Measurements from ENCODE around the gene FDXR.

The FDXR gene

GRCh38 chr17:74818291-74818938 lies 54.4 kb downstream of the FDXR start:
- TF ChIP-seq CTCF (IDR thresholded peaks at IDR 0.05) = no peak
- TF ChIP-seq ZFX (IDR thresholded peaks at IDR 0.05; ENCODE audit: borderline replicate concordance) = no peak
- H3K27ac ChIP-seq = no peak overlapping the region

- no peak overlapping the region for H3K27ac ChIP-seq
- TF ChIP-seq ZFX (IDR thresholded peaks at IDR 0.05; ENCODE audit: borderline replicate concordance) = no peak
- TF ChIP-seq CTCF (IDR thresholded peaks at IDR 0.05) = no peak
Measured at GRCh38 chr17:74816905-74817620, 55.7 kb downstream of the FDXR start.

- H3K27ac ChIP-seq = no peak overlapping the region
- TF ChIP-seq CTCF (IDR thresholded peaks at IDR 0.05) (peak; percentile 35; the same call in 1 of the 2 replicates), ZFX (IDR thresholded peaks at IDR 0.05; ENCODE audit: borderline replicate concordance) (no peak)
Measured at GRCh38 chr17:74815550-74816370, 57.0 kb downstream of the FDXR start.

- TF ChIP-seq ZFX (IDR thresholded peaks at IDR 0.05; ENCODE audit: borderline replicate concordance) = no peak
- no peak for TF ChIP-seq CTCF (IDR thresholded peaks at IDR 0.05)
- no peak overlapping the region for H3K27ac ChIP-seq
Measured at GRCh38 chr17:74815067-74815466, 57.7 kb downstream of the FDXR start.

- peak; percentile 7; the same call in 1 of the 2 replicates for TF ChIP-seq CTCF (IDR thresholded peaks at IDR 0.05)
- no peak for TF ChIP-seq ZFX (IDR thresholded peaks at IDR 0.05; ENCODE audit: borderline replicate concordance)
Measured at GRCh38 chr17:74814453-74814852, 58.3 kb downstream of the FDXR start.

More at GRCh38 chr17:74814453-74814852, 58.3 kb downstream of the FDXR start:
- H3K27ac ChIP-seq = no peak overlapping the region
